Measurements from ENCODE around the gene WT1.
A peak's percentile ranks its signal among the peaks of the same experiment; 100 is the strongest.

The WT1 gene

GRCh38 chr11:32426192-32426591, 9.1 kb downstream of the WT1 start:
- H3K4me3 ChIP-seq (ENCODE audit: low read depth, low read length) = peak overlapping the region; percentile 5

GRCh38 chr11:32425761-32426160, 9.6 kb downstream of the WT1 start:
- no peak overlapping the region for H3K4me3 ChIP-seq (ENCODE audit: low read depth, low read length)

GRCh38 chr11:32422545-32422944, 12.8 kb downstream of the WT1 start:
- no peak overlapping the region for H3K4me3 ChIP-seq (ENCODE audit: low read depth, low read length)

GRCh38 chr11:32421992-32422391, 13.3 kb downstream of the WT1 start:
- H3K4me3 ChIP-seq (ENCODE audit: low read depth, low read length) = no peak overlapping the region

GRCh38 chr11:32420937-32421901, 14.1 kb downstream of the WT1 start:
- no peak overlapping the region for H3K4me3 ChIP-seq (ENCODE audit: low read depth, low read length)

GRCh38 chr11:32420139-32420538, 15.2 kb downstream of the WT1 start:
- no peak overlapping the region for H3K4me3 ChIP-seq (ENCODE audit: low read depth, low read length)

- H3K4me3 ChIP-seq (ENCODE audit: low read depth, low read length) = no peak overlapping the region
These were observed 16.5 kb downstream of the WT1 start for GRCh38 chr11:32418836-32419235.

GRCh38 chr11:32417806-32418205, 17.5 kb downstream of the WT1 start:
- no peak overlapping the region for H3K4me3 ChIP-seq (ENCODE audit: low read depth, low read length)

GRCh38 chr11:32416301-32416700, 19.0 kb downstream of the WT1 start:
- no peak overlapping the region for H3K4me3 ChIP-seq (ENCODE audit: low read depth, low read length)

- H3K4me3 ChIP-seq (ENCODE audit: low read depth, low read length) = no peak overlapping the region
These were observed 20.4 kb downstream of the WT1 start for GRCh38 chr11:32414925-32415324.

GRCh38 chr11:32411942-32412615, 23.3 kb downstream of the WT1 start:
- no peak overlapping the region for H3K4me3 ChIP-seq (ENCODE audit: low read depth, low read length)

GRCh38 chr11:32405592-32405991, 29.7 kb downstream of the WT1 start:
- no peak overlapping the region for H3K4me3 ChIP-seq (ENCODE audit: low read depth, low read length)

- H3K4me3 ChIP-seq (ENCODE audit: low read depth, low read length) = no peak overlapping the region
These were observed 32.5 kb downstream of the WT1 start for GRCh38 chr11:32402836-32403235.

- no peak overlapping the region for H3K4me3 ChIP-seq (ENCODE audit: low read depth, low read length)
These were observed 34.5 kb downstream of the WT1 start for GRCh38 chr11:32400670-32401369.

- no peak overlapping the region for H3K4me3 ChIP-seq (ENCODE audit: low read depth, low read length)
These were observed 35.1 kb downstream of the WT1 start for GRCh38 chr11:32400196-32400595.

GRCh38 chr11:32396991-32397390, 38.3 kb downstream of the WT1 start:
- no peak overlapping the region for H3K4me3 ChIP-seq (ENCODE audit: low read depth, low read length)

- H3K4me3 ChIP-seq (ENCODE audit: low read depth, low read length) = no peak overlapping the region
These were observed 39.0 kb downstream of the WT1 start for GRCh38 chr11:32396331-32396730.

GRCh38 chr11:32395127-32395526, 40.2 kb downstream of the WT1 start:
- H3K4me3 ChIP-seq (ENCODE audit: low read depth, low read length) = no peak overlapping the region

- no peak overlapping the region for H3K4me3 ChIP-seq (ENCODE audit: low read depth, low read length)
These were observed 42.5 kb downstream of the WT1 start for GRCh38 chr11:32392840-32393239.

- no peak overlapping the region for H3K4me3 ChIP-seq (ENCODE audit: low read depth, low read length)
These were observed 43.3 kb downstream of the WT1 start for GRCh38 chr11:32391956-32392553.

GRCh38 chr11:32391479-32391878, 43.9 kb downstream of the WT1 start:
- no peak overlapping the region for H3K4me3 ChIP-seq (ENCODE audit: low read depth, low read length)

Measured in iPS-11a (cell line).